Activated naive CD8-positive, alpha-beta T cell treated with anti-CD3 and anti-CD28 coated beads, Interleukin-2, amount 10 ng/mL, durations not matched to agents 7 days and 5 days (primary cell): ENCODE measurements around the gene TESPA1. TPM values are rescaled to one million over a fixed set of nuclear protein-coding genes. Genes with fewer than 3 reads are reported as not detected.

Experiments used
- ATAC-seq: fragments of 150-1000 bp; cut with Tn5 transposase; one replicate; pipeline ENCODE4 v1.10.0; 2021; ENCODE audit warnings: low read depth, moderate library complexity
- POLR2A ChIA-PET: fragments of 350-600 bp; sonication (Branson Sonifier 250); formaldehyde crosslinking; loops from one replicate; lab custom pipeline; 2021; ENCODE audit warnings: antibody characterized with exemption; lab: Charles Lee
- DNase-seq: peaks from one replicate; pipeline ENCODE4 v3.0.0; 2021
- H3K27ac Mint-ChIP-seq: one replicate; pipeline ENCODE4 v1.8.0; 2022; ENCODE audit warnings: mild to moderate bottlenecking, mixed read lengths
- H3K27me3 Mint-ChIP-seq: one replicate; pipeline ENCODE4 v1.8.0; 2022; ENCODE audit warnings: mild to moderate bottlenecking, moderate library complexity, mixed read lengths
- H3K36me3 Mint-ChIP-seq: one replicate; pipeline ENCODE4 v1.8.0; 2021; ENCODE audit warnings: mild to moderate bottlenecking, mixed read lengths
- H3K4me1 Mint-ChIP-seq: one replicate; pipeline ENCODE4 v1.8.0; 2021; ENCODE audit warnings: mixed read lengths
- H3K4me3 Mint-ChIP-seq: one replicate; pipeline ENCODE4 v1.8.0; 2022; ENCODE audit warnings: mild to moderate bottlenecking, moderate library complexity, mixed read lengths
- H3K9me3 Mint-ChIP-seq: one replicate; pipeline ENCODE4 v1.8.0; 2021; ENCODE audit warnings: mixed read lengths
- total RNA-seq, 2 experiments: library from RNA; stranded (reverse); gene quantifications; one replicate each; pipeline ENCODE4 v1.2.3, GENCODE V29; 2021

Gene TESPA1, protein sequence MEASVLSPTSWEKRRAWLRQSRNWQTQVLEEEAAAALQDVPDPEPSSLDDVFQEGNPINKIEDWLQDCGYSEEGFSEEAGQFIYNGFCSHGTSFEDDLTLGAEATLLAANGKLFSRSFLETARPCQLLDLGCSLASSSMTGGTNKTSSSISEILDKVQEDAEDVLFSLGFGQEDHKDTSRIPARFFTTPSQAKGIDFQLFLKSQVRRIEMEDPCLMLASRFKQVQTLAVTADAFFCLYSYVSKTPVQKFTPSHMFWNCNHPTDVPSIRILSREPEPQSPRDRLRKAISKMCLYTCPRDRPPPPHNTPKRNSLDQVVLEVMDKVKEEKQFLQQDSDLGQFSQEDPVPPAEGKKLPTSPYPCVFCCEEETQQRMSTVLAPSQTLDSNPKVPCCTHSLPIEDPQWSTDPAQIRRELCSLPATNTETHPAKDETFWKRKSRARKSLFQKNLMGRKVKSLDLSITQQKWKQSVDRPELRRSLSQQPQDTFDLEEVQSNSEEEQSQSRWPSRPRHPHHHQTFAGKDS
- total RNA-seq, result 100 to 1,000 TPM; 105 to 112 TPM

DNA sequence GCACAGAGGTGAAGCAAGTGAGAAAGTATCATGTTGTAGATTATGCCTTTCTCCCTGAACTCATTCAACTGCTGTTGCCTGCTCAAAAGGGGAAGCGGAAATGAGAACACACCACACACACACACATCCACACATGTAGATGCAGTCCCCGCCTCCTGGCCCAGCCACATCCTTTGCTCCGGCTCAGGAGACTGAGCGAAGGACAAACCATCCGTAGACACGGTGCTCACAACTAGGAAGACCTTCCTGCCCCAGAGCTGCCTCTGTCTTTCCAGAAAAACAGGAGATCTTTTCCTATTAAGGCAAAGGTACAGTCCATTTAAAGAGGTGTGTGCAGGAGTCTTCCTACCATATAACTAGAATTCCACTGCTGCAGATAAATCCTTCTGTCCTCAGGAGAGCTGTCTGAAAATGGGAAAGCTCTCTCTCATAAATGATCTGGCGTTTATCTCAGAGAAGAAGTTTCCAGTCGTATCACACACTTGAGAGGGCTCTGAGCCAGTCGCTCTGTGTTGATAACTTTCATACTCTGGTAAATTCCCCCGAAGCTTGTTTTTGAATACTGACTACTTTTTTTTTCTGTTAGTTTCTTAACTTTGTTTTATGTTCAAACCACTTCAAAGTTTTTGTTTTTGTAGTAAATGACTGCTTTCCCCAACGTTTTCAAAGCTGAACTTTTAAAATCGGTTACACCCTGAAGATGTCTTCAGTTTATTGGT is at the start of gene TESPA1:
TSS of gene TESPA1 (minus strand) at position 105 of the 719 bp plus-strand sequence. CDS start 10,200 bp downstream, outside the sequence.
- ATAC-seq (peak; percentile 89), DNase-seq (peak; percentile 78)
- Mint-ChIP-seq H3K4me1 (peaks cover 52% of the 10 kb centered on the region), H3K9me3 (no peaks in the 10 kb centered on the region), H3K36me3 (peaks cover 31% of the 10 kb centered on the region), H3K4me3 (peak within 1 kb of the TSS; percentile 92), H3K27ac (peak within 1 kb of the TSS; percentile 91), H3K27me3 (no peaks in the 10 kb centered on the region)
- POLR2A ChIA-PET, result interaction anchor here (0.6 to 2.0 kb wide), 9 partner anchors 9 to 250 kb away, joined by 3 to 6 read pairs (median 3); no protein-coding TSS in a partner anchor

DNA sequence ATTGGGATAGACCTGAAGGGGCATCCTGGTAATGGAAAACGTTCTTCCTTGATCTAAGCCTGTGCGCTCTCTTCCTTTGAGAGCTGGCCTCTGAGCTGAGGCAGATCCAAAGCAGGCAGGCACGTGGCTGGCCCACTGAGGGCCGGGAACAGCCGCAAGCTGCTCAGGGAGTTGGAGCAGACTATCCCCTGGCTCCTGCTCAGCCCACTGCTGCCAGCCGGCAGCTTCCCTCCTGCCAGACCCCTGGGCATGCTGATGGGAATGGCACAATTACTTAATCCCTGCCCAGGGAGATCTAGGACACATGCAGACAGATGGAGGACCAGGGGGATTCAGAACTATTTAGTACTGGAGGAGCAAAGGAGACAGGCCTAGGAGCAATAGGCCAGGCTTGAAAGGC is 49.7 kb upstream of the TESPA1 start:
- ATAC-seq (no peak), DNase-seq (no peak)
- H3K27ac Mint-ChIP-seq, result no peak overlapping the region
- no peak overlapping the region for H3K4me3 Mint-ChIP-seq
- H3K36me3 Mint-ChIP-seq, result peaks cover 9% of the 10 kb centered on the region
- H3K9me3 Mint-ChIP-seq, result peaks cover 3% of the 10 kb centered on the region
- H3K4me1 Mint-ChIP-seq, result peaks cover 23% of the 10 kb centered on the region
- POLR2A ChIA-PET, result no interaction called here
- H3K27me3 Mint-ChIP-seq, result peaks cover 11% of the 10 kb centered on the region

DNA sequence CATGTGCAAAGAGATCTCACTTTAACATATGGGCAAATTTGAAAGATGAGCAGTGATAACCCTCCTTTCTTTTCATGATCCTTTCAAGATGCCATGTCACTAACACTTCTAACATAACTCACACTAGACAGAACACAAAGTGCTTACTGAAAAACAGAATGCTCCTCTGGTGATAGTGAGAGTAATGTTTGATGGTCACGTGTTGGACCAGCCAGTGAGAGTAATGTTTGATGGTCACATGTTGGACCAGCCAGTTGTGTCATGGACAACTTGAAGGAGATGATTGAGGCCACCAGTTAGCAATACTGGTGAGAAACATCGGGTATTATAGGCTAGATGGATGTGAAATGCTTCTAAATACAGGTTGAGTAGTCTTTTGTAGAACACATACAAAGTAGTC is 40.9 kb upstream of the TESPA1 start:
- no peaks in the 10 kb centered on the region for H3K4me1 Mint-ChIP-seq
- no peak overlapping the region for H3K4me3 Mint-ChIP-seq
- POLR2A ChIA-PET, result no interaction called here
- ATAC-seq (no peak), DNase-seq (no peak)
- no peaks in the 10 kb centered on the region for H3K36me3 Mint-ChIP-seq
- no peak overlapping the region for H3K27ac Mint-ChIP-seq
- H3K27me3 Mint-ChIP-seq, result peaks cover 28% of the 10 kb centered on the region
- H3K9me3 Mint-ChIP-seq, result no peaks in the 10 kb centered on the region

DNA sequence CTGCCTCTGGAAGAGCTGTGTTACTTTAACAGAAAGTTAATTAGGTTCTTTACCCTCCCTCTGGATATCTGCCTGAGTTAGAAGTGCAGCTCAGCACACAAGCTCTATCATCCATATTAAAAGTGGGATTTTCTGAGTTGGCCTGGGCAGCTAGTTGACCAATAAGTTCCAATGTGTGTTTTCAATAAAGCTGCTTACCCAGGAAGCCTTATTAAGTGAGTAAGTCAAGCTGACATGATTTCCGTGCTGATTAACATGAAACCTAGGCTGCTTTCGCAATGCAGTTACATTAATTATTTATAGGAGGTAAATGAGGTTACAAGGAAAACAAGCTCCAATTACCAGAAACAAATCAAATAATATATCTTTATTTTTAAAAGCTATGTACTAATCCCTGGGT is 40.0 kb upstream of the TESPA1 start:
- POLR2A ChIA-PET, result no interaction called here
- no peak for ATAC-seq
- no peaks in the 10 kb centered on the region for H3K9me3 Mint-ChIP-seq

DNA sequence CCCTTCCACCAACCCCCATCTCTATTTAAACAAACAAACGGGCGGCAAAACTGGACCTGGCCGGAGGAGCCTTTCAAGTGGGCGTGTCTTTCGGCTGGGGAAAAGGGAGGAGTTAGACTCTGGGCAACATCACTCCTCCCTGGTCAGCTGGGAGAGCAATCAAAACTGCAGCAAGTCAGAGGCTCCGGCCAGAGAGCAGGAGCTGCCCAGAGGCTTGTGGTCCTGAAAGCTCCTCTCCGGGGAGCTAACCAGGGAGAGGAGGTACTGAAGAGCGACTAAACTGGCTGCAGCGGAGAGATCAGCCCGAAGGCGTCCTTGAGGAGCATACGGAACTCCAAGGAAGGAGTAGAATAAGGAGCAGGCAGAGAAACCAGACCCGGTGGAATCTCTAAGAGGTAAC is 35.2 kb upstream of the TESPA1 start, which contains the start of gene NEUROD4:
TSS of gene NEUROD4 (plus strand) at position 191 of the 400 bp plus-strand sequence. CDS start 6,466 bp downstream, outside the sequence.
- Mint-ChIP-seq H3K9me3 (no peaks in the 10 kb centered on the region), H3K4me3 (no peak within 1 kb of the TSS), H3K27me3 (peaks cover 47% of the 10 kb centered on the region), H3K27ac (no peak within 1 kb of the TSS), H3K4me1 (no peaks in the 10 kb centered on the region), H3K36me3 (no peaks in the 10 kb centered on the region)
- DNase-seq (peak; percentile 38), ATAC-seq (peak; percentile 67)
- POLR2A ChIA-PET, result no interaction called here

More for the DNA sequence above, 40.0 kb upstream of the TESPA1 start:
- H3K27me3 Mint-ChIP-seq, result peaks cover 32% of the 10 kb centered on the region
- H3K4me1 Mint-ChIP-seq, result no peaks in the 10 kb centered on the region
- H3K27ac Mint-ChIP-seq, result no peak overlapping the region
- DNase-seq, result no peak
- no peak overlapping the region for H3K4me3 Mint-ChIP-seq
- H3K36me3 Mint-ChIP-seq, result no peaks in the 10 kb centered on the region

DNA sequence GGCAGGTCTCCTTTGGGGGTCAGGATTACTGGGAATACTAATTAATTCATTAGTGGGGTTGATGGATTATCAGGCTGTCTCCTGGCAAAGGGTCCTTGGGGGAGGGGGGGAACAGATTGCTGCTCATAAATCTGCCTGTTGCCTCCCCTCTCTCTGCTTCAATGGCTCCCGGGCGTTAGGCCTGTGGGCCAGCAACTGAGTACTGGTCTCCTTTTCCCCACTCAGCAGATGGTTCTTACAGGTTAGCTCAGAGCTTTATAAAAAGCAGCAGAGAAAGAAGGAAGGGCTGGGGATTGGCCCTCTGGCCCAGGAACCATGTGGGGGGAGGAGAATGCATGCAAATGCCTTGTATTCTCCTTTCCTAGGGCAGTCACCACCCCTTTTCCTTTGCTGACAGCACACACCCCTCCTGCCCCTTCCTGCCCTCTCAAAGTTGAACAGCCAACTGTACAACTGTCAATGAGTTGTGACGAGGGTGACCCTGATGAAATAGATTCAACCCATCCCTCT is 32.9 kb upstream of the TESPA1 start:
- H3K9me3 Mint-ChIP-seq, result peaks cover 5% of the 10 kb centered on the region
- POLR2A ChIA-PET, result no interaction called here
- peaks cover 3% of the 10 kb centered on the region for H3K36me3 Mint-ChIP-seq
- no peak for DNase-seq
- no peak overlapping the region for H3K27ac Mint-ChIP-seq
- no peaks in the 10 kb centered on the region for H3K4me1 Mint-ChIP-seq
- no peak for ATAC-seq
- no peak overlapping the region for H3K4me3 Mint-ChIP-seq
- H3K27me3 Mint-ChIP-seq, result peaks cover 38% of the 10 kb centered on the region

DNA sequence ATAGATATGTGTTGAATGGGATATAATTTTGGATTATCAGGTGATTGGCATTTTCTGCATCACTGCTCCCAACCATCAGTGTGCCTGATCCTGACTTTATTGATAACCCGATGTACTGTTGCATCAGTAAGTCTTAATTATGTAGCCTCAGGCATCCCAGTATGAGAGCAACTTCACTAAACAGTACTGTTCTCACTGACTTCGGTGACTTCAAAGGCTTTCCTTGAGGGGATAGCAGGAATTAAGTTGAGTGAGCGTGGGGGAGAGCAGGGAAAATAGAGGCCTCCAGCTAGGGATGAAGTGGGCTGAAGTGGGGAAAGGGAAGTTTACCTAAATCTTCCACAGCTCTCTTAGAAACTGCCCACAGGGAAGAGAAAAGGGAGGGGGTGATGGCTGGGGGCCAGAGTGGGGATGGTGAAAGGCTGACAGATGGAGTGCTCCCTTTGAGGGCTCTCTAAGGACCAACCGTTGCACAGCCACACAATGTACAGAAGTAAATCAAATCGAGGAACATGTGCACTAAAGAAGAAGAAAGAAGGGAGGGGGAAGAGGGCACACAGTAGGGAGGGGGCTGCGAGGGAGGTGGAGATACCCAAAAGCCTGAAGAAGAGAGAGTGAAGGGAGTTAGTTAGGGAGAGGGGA is 24.5 kb upstream of the TESPA1 start:
- Mint-ChIP-seq H3K27me3 (peaks cover 5% of the 10 kb centered on the region), H3K4me1 (peaks cover 1% of the 10 kb centered on the region), H3K27ac (no peak overlapping the region), H3K4me3 (no peak overlapping the region), H3K9me3 (peaks cover 9% of the 10 kb centered on the region), H3K36me3 (peaks cover 5% of the 10 kb centered on the region)
- ATAC-seq (no peak), DNase-seq (no peak)
- POLR2A ChIA-PET, result no interaction called here

DNA sequence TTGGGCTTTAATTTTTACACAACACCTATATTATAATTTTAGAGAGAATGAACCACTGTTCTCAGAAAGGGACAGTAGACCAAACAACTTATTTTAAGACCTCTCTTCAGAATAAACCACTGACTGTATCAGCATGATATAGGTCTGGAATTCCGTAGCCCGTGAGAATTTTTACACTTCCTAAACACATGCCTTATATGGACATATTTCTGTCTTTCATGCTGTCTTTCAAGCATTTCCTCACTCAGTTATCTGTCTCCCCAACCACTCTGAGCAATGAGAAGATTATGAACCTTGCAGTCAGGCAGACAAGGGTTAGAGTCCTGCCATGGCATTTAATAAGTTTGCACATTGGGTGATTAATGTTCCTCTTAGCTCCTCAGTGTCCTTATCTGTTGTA is 17.8 kb upstream of the TESPA1 start:
- no peak overlapping the region for H3K27ac Mint-ChIP-seq
- H3K9me3 Mint-ChIP-seq, result peaks cover 1% of the 10 kb centered on the region
- POLR2A ChIA-PET, result no interaction called here
- ATAC-seq (no peak), DNase-seq (no peak)
- peaks cover 6% of the 10 kb centered on the region for H3K4me1 Mint-ChIP-seq
- peaks cover 5% of the 10 kb centered on the region for H3K36me3 Mint-ChIP-seq
- H3K4me3 Mint-ChIP-seq, result no peak overlapping the region
- H3K27me3 Mint-ChIP-seq, result no peaks in the 10 kb centered on the region

DNA sequence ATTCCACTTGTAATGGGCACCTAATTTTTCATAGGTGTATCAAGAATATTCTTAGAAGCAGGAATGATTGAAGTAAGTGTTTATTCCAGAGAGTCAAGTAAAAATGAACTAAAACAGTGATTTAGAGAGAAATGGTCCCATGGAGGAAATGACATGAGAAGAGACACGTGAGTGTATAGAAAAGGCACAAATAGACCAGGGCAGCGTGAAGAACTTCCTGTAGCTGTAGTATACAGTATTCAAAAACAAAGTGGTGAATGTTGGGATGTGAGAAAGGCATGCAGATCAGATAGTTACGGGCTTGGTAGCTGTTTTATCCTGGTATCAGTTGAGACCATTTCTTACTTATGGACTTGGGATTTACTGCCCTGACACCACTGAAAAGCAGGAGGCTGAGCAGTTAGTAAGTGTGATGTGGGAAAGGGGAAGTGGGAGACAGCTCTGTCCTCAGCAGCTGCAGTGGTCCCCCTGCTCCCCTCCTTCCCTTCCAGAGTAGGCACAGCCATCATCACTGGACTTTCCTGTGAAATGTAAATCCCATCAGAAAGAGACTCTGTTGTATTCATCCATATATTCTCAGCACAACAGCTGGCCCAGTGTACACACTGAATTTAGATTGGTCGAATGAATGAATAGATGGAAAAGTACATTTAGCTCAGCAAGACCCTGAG is 16.8 kb upstream of the TESPA1 start:
- DNase-seq (no peak), ATAC-seq (no peak)
- Mint-ChIP-seq H3K27me3 (no peaks in the 10 kb centered on the region), H3K9me3 (no peaks in the 10 kb centered on the region), H3K36me3 (peaks cover 5% of the 10 kb centered on the region), H3K27ac (no peak overlapping the region), H3K4me1 (peaks cover 6% of the 10 kb centered on the region), H3K4me3 (no peak overlapping the region)
- POLR2A ChIA-PET, result no interaction called here

DNA sequence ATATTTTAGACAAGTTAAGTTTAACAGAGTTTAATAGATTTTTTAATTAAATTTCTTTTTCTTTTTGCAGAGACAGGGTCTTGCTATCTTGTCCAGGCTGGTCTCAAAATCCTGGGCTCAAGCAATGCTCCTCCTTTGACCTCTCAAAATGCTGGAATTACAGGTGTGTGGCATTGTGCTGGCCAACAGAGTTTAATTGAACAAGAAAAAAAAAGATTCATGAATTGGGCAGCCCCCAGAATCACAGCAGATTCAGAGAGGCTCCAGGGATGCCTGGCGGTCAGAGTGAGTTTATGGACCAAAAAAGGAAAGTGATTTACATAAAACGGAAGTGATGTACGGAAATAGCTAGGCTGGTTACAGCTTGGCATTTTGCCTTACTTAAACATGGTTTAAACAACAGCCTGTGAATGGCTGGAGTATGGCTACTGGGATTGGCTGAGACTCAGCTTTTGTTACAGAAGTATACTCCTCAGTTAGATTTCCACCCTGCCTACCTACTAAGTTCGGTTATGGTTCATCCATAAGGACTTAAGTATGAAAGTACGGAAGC is 14.5 kb upstream of the TESPA1 start:
- DNase-seq (no peak), ATAC-seq (no peak)
- Mint-ChIP-seq H3K4me1 (peaks cover 8% of the 10 kb centered on the region), H3K27ac (no peak overlapping the region), H3K9me3 (no peaks in the 10 kb centered on the region), H3K36me3 (peaks cover 3% of the 10 kb centered on the region), H3K4me3 (no peak overlapping the region), H3K27me3 (no peaks in the 10 kb centered on the region)
- POLR2A ChIA-PET, result no interaction called here

DNA sequence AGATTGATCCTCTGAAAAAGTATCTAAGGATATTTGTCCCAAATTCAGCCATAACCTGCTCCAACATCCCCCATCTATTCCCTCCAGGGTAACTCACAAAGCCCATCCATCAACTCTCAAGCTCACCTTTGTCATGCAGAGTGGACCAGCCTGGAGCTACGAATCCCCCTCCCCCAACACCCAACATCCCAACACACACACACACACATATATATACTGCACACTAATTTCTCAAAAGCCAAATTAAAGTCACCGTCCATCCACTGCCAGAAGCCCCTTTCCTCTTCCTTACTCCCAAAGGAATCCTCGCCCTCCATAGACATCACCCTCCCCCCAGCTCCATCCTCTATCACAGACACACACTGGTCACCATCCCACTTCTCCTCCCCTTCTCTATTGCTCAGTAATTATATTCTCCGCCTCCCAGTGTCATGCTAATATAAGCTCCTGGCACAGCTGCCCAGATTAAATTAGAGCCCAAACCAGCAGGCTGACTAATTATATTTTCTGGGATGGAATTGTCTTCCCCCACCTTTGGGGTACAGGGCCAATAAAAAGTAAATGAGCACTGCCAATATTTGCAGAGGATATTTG is 13.5 kb upstream of the TESPA1 start:
- no peak for ATAC-seq
- POLR2A ChIA-PET, result no interaction called here
- H3K9me3 Mint-ChIP-seq, result no peaks in the 10 kb centered on the region
- DNase-seq, result no peak
- no peak overlapping the region for H3K27ac Mint-ChIP-seq
- H3K27me3 Mint-ChIP-seq, result no peaks in the 10 kb centered on the region
- H3K4me1 Mint-ChIP-seq, result peaks cover 8% of the 10 kb centered on the region
- no peak overlapping the region for H3K4me3 Mint-ChIP-seq
- H3K36me3 Mint-ChIP-seq, result peaks cover 3% of the 10 kb centered on the region

DNA sequence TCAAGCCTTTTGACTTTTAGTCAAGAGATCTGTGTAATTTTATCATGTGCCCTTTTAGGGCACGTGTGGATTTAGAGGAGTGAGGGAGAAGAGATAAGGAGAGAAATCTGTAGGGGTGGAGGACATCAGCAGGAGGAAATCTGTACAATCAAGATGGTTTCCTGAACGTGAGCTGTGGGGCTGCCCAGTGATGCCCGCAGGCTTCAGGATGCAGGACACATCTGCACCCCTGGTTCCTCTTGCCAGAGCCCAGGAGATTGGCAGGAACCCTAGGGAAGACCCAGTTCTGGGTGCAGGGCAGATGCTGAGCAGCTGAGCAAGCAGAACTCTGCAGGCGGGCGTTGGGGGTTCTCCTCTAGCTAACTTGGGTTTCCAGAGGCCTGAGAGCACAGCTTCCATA is 11.6 kb upstream of the TESPA1 start:
- Mint-ChIP-seq H3K27me3 (no peaks in the 10 kb centered on the region), H3K27ac (no peak overlapping the region), H3K4me3 (no peak overlapping the region), H3K4me1 (peaks cover 14% of the 10 kb centered on the region), H3K9me3 (no peaks in the 10 kb centered on the region), H3K36me3 (peaks cover 3% of the 10 kb centered on the region)
- no peak for ATAC-seq
- POLR2A ChIA-PET, result no interaction called here
- DNase-seq, result no peak
